GM12873 (cell line): ENCODE data around the gene ELMO2.

Experiments used
- TF ChIP-seq, protein P1 (sequence below): IDR thresholded peaks from 2 replicates; pipeline ENCODE4 v1.5.1; 2012; ENCODE audit warnings: low read depth, mild to moderate bottlenecking, moderate library complexity, low read length, control low read depth; ENCODE audit not compliant: insufficient read depth; ENCODE audit errors: missing control alignments

The ELMO2 gene

GRCh38 chr20:46354920-46355654, 51.3 kb downstream of the ELMO2 start:
- TF ChIP-seq, protein P1, sequence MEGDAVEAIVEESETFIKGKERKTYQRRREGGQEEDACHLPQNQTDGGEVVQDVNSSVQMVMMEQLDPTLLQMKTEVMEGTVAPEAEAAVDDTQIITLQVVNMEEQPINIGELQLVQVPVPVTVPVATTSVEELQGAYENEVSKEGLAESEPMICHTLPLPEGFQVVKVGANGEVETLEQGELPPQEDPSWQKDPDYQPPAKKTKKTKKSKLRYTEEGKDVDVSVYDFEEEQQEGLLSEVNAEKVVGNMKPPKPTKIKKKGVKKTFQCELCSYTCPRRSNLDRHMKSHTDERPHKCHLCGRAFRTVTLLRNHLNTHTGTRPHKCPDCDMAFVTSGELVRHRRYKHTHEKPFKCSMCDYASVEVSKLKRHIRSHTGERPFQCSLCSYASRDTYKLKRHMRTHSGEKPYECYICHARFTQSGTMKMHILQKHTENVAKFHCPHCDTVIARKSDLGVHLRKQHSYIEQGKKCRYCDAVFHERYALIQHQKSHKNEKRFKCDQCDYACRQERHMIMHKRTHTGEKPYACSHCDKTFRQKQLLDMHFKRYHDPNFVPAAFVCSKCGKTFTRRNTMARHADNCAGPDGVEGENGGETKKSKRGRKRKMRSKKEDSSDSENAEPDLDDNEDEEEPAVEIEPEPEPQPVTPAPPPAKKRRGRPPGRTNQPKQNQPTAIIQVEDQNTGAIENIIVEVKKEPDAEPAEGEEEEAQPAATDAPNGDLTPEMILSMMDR, result no peak

DNA sequence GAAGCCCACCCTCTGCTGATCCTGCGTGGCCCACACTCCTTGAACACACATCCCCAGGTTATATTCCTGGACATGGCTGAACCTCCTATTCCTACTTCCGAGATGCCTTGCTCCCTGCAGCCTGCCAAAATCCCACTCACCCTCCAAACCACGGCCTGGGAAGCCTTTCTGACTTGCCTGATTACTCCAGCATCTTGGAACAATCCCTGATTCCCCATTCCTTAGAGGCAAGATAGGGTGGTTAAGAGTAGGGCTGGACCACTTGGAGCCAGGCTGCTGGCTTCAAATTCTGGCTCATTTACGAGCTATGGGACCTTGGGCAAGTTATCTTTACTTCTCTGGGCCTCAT, 52.2 kb downstream of the ELMO2 start:
- TF ChIP-seq, protein P1, result no peak

GRCh38 chr20:46353500-46354206, 52.8 kb downstream of the ELMO2 start:
- TF ChIP-seq, protein P1, result no peak

GRCh38 chr20:46352370-46352938, 54.0 kb downstream of the ELMO2 start:
- TF ChIP-seq, protein P1, result no peak

GRCh38 chr20:46351357-46352058, 54.9 kb downstream of the ELMO2 start:
- TF ChIP-seq, protein P1, result no peak

DNA sequence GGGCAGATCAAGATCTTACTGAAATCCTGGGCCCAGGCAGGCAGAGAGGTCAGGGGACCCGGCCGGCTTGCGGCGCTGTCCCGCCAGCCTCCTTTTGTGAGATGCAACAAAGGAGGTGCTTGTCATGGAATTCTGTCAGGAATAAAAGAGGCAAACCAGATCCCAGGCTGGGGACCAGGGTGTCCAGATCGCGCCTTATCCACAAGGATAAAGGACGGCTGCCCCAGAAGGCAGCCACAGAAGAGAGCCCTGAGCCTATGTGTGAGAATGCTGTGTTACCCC, 55.5 kb downstream of the ELMO2 start:
- TF ChIP-seq, protein P1, result no peak
